K562 (cell line): ENCODE results near the gene AP1G1. TPM values are rescaled to one million over a fixed set of nuclear protein-coding genes. Genes with fewer than 3 reads are reported as not detected.

Source experiments
- BDP1 ChIP-seq: IDR thresholded peaks from 3 replicates; pipeline ENCODE4 v1.6.1; 2011; ENCODE audit not compliant: insufficient read length, insufficient read depth
- CAMTA2 ChIP-seq: fragments of 250-450 bp; sonication (Bioruptor Pico); conservative IDR thresholded peaks from 2 replicates; pipeline ENCODE4 v1.5.1; 2022
- CTBP1 ChIP-seq: fragments of 450-650 bp; IDR thresholded peaks from 2 replicates; pipeline ENCODE4 v1.6.1; 2016; ENCODE audit warnings: borderline replicate concordance
- DDX20 ChIP-seq: fragments of 450-650 bp; IDR thresholded peaks from 2 replicates; pipeline ENCODE4 v1.6.1; 2016; ENCODE audit warnings: missing genetic modification characterization, low read depth, mild to moderate bottlenecking, missing compliant biosample characterization, moderate library complexity
- EP300 ChIP-seq: IDR thresholded peaks from 2 replicates; pipeline ENCODE4 v1.6.1; 2012; ENCODE audit warnings: low read length, improper control_type of control experiment
- GATA2 ChIP-seq: sonication (generic); formaldehyde crosslinking; IDR thresholded peaks from 2 replicates; pipeline ENCODE4 v1.4.0; 2020; ENCODE audit warnings: mild to moderate bottlenecking, missing genetic modification reagents
- HDAC1 ChIP-seq, 2 experiments: fragments of 450-650 bp; IDR thresholded peaks; 2 replicates each; pipeline ENCODE4 v1.6.1; 2016 to 2017; ENCODE audit warnings: inconsistent platforms in 1 of 2, mild to moderate bottlenecking in 1 of 2, moderate library complexity in 1 of 2
- JUN ChIP-seq, 2 experiments: sonication (generic) in 1 of 2; formaldehyde crosslinking in 1 of 2; IDR thresholded peaks; 2 replicates each; pipeline versions ENCODE4 v1.6.1 to v1.8.0; 2012 to 2022; ENCODE audit warnings: borderline replicate concordance in 2 of 2, mild to moderate bottlenecking in 2 of 2, improper control_type of control experiment in 1 of 2, low read depth in 1 of 2, low read length in 1 of 2, missing genetic modification reagents in 1 of 2
- KDM1A ChIP-seq, 2 experiments: fragments of 450-650 bp; IDR thresholded peaks; 2 replicates each; pipeline ENCODE4 v1.6.1; 2016; ENCODE audit warnings: mild to moderate bottlenecking in 2 of 2
- LARP7 ChIP-seq: fragments of 450-650 bp; IDR thresholded peaks from 2 replicates; pipeline ENCODE4 v1.6.1; 2016
- MED1 ChIP-seq: sonication (generic); formaldehyde crosslinking; IDR thresholded peaks from 2 replicates; pipeline ENCODE4 v1.8.1; 2023; ENCODE audit warnings: missing genetic modification reagents, borderline replicate concordance
- NFYB ChIP-seq: IDR thresholded peaks from 2 replicates; pipeline ENCODE4 v1.6.1; 2011; ENCODE audit warnings: mild to moderate bottlenecking, moderate library complexity; ENCODE audit not compliant: insufficient read length; ENCODE audit errors: extremely low read depth
- NONO ChIP-seq, 2 experiments: fragments of 200-400 bp in 1 of 2; fragments of 450-650 bp in 1 of 2; formaldehyde crosslinking in 1 of 2; IDR thresholded peaks; 2 replicates each; pipeline ENCODE4 v1.6.1; 2017; ENCODE audit warnings: low read depth in 2 of 2, mild to moderate bottlenecking in 2 of 2, moderate library complexity in 2 of 2, low read length in 1 of 2
- POU5F1 ChIP-seq: fragments of 150-350 bp; IDR thresholded peaks from 2 replicates; pipeline ENCODE4 v1.6.1; 2014; ENCODE audit warnings: borderline replicate concordance, low read length, low read depth, mild to moderate bottlenecking; ENCODE audit not compliant: partially characterized antibody
- PTRF ChIP-seq: fragments of 450-650 bp; IDR thresholded peaks from 2 replicates; pipeline ENCODE4 v1.6.1; 2016; ENCODE audit warnings: mild to moderate bottlenecking, missing genetic modification characterization, missing compliant biosample characterization
- SAFB2 ChIP-seq: fragments of 200-400 bp; formaldehyde crosslinking; IDR thresholded peaks from 2 replicates; pipeline ENCODE4 v1.6.1; 2018; ENCODE audit warnings: borderline replicate concordance, low read length, low read depth, moderate library complexity; ENCODE audit not compliant: severe bottlenecking
- SLC30A9 ChIP-seq: fragments of 250-450 bp; sonication (Bioruptor Pico); IDR thresholded peaks from 2 replicates; pipeline ENCODE4 v1.8.0; 2022; ENCODE audit warnings: mild to moderate bottlenecking, moderate library complexity
- SRSF3 ChIP-seq: fragments of 200-400 bp; formaldehyde crosslinking; IDR thresholded peaks from 2 replicates; pipeline ENCODE4 v1.6.1; 2016; ENCODE audit warnings: mild to moderate bottlenecking, low read length, moderate library complexity; ENCODE audit not compliant: insufficient read depth
- STAG1 ChIP-seq: sonication (generic); formaldehyde crosslinking; IDR thresholded peaks from 2 replicates; pipeline ENCODE4 v1.5.0; 2020; ENCODE audit warnings: missing genetic modification reagents, borderline replicate concordance
- XRCC4 ChIP-seq: IDR thresholded peaks from one replicate; pipeline ENCODE4 v1.6.1; 2011; ENCODE audit not compliant: insufficient read depth, insufficient read length; ENCODE audit errors: extremely low read depth
- ZNF586 ChIP-seq: fragments of 450-650 bp; formaldehyde crosslinking; conservative IDR thresholded peaks from 2 replicates; pipeline ENCODE4 v1.4.0; 2020; ENCODE audit warnings: mild to moderate bottlenecking, moderate library complexity
- polyA plus RNA-seq, 8 experiments: library from polyadenylated mRNA; depleted of rRNA in 4 of 8; stranded (reverse) in 5 of 8; unstranded in 3 of 8; fragments of >200 nt; fragmentation: Nextera tagmentation in 2 of 8; fragmentation: Illumina TruSeq in 1 of 8; extraction: Ambion mirVana in 2 of 8; extraction: Trizol in 1 of 8; gene quantifications; 2 replicates each; pipeline versions ENCODE4 v1.2.1 to v1.2.3, GENCODE V29; 2011 to 2014; ENCODE audit warnings: inconsistent platforms in 1 of 8, missing spikeins in 1 of 8
- total RNA-seq, 7 experiments: library from RNA; depleted of rRNA in 6 of 7; stranded (reverse); fragments of >200 nt in 6 of 7; fragmentation: Illumina TruSeq in 2 of 7; extraction: Trizol in 2 of 7; gene quantifications; 2 replicates each; pipeline versions ENCODE4 v1.2.1 to v1.2.3, GENCODE V29; 2011 to 2021; ENCODE audit warnings: low replicate concordance in 1 of 7
- TF ChIP-seq, protein P1 (sequence below): sonication (generic); formaldehyde crosslinking; IDR thresholded peaks from 2 replicates; pipeline ENCODE4 v1.8.1; 2023; ENCODE audit warnings: mild to moderate bottlenecking, missing genetic modification reagents, moderate library complexity
- TF ChIP-seq, protein P2 (sequence below): fragments of 450-650 bp; IDR thresholded peaks from 2 replicates; pipeline ENCODE4 v1.6.1; 2017; ENCODE audit warnings: mild to moderate bottlenecking, moderate library complexity
- TF ChIP-seq, protein P3 (sequence below), 2 experiments: fragments of 450-650 bp; conservative IDR thresholded peaks; 2 replicates each; pipeline ENCODE4 v1.6.1; 2017; ENCODE audit warnings: mild to moderate bottlenecking in 2 of 2, moderate library complexity in 2 of 2

The AP1G1 gene
- total and polyA plus RNA-seq, 9 of the 15 experiments (the other 6 are each of a cell fraction or from before 2014, with no cell fraction given): 7.0 to 59.2 (median 42.0) TPM

DNA sequence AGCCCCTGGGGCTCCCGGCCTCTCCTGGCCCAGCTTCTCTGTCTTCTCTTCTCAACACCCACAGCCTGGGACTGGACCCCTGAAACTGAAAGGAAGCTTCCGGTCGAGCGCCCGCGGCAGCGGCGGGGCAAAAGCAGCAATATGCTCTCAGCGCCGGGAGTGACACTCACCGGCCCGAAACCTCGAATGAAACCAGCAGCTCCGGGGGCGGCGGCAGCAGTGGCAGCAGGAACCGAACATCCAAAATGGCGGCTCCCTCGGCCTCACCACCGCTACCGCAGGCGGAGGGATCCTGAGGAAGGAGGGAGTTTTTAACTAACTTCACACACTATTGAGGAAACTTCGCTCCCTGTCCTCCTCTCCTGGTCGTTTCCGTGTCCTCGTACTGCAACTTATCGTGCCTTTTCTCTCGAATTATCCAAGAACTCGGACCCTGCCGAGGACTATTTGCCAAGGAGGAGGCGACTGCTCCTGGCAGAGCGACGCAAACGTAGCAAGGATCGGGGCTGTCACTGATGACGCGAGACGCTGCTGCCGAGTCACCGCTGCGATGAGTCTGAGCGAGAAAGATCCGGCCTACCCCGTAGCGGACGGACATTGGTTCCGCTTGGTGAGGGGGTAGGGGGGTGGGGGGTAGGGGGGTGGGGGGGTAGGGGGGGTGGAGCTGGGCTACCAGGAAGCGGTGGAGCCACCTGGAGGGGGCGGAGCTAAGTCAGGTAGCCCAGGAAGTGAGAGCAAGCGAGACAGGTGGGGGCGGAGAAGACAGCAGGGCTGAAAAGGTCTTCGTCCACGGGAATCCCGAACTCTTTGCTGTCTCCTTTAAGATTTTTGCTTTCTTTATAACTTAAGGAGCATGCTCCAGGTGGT, at the start of gene AP1G1 (continued):
- TF ChIP-seq, protein P1, sequence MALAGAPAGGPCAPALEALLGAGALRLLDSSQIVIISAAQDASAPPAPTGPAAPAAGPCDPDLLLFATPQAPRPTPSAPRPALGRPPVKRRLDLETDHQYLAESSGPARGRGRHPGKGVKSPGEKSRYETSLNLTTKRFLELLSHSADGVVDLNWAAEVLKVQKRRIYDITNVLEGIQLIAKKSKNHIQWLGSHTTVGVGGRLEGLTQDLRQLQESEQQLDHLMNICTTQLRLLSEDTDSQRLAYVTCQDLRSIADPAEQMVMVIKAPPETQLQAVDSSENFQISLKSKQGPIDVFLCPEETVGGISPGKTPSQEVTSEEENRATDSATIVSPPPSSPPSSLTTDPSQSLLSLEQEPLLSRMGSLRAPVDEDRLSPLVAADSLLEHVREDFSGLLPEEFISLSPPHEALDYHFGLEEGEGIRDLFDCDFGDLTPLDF (CRISPR knock-in tag): peak; percentile 41; the same call in 1 of the 2 replicates
- TF ChIP-seq HDAC1 (IDR thresholded peaks at IDR 0.05) (peak; percentile 48 to 81; a peak in 3 of 4 replicates), NONO (IDR thresholded peaks at IDR 0.05; ENCODE audit: low read depth in 2 of 2, low read length in 1 of 2) (peak in 1 of 2 experiments; percentile 16; a peak in 1 of 4 replicates), STAG1 (CRISPR knock-in tag) (no peak), XRCC4 (no peak), BDP1 (no peak), SLC30A9 (CRISPR knock-in tag) (no peak), SAFB2 (no peak), ZNF586 (CRISPR knock-in tag) (no peak), POU5F1 (no peak), JUN (IDR thresholded peaks at IDR 0.05; ENCODE audit: borderline replicate concordance, low read depth, low read length) (peak; percentile 51; the same call in 1 of the 2 replicates), JUN (CRISPR knock-in tag; IDR thresholded peaks at IDR 0.05; ENCODE audit: borderline replicate concordance) (no peak; the same call in 1 of the 2 replicates), LARP7 (no peak; the same call in 1 of the 2 replicates), MED1 (CRISPR knock-in tag) (no peak), CTBP1 (peak; percentile 87; the same call in 1 of the 2 replicates), DDX20 (tag) (0 out of 2 replicates have a peak, but pooled peaks have one; percentile 19), KDM1A (IDR thresholded peaks at IDR 0.05) (peak in 1 of 2 experiments; percentile 58; a peak in 2 of 4 replicates), EP300 (no peak), PTRF (tag) (no peak), NFYB (no peak), SRSF3 (no peak), CAMTA2 (CRISPR knock-in tag) (no peak), GATA2 (CRISPR knock-in tag) (no peak)
- TF ChIP-seq, protein P2, sequence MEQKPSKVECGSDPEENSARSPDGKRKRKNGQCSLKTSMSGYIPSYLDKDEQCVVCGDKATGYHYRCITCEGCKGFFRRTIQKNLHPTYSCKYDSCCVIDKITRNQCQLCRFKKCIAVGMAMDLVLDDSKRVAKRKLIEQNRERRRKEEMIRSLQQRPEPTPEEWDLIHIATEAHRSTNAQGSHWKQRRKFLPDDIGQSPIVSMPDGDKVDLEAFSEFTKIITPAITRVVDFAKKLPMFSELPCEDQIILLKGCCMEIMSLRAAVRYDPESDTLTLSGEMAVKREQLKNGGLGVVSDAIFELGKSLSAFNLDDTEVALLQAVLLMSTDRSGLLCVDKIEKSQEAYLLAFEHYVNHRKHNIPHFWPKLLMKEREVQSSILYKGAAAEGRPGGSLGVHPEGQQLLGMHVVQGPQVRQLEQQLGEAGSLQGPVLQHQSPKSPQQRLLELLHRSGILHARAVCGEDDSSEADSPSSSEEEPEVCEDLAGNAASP: no peak
- TF ChIP-seq, protein P3, sequence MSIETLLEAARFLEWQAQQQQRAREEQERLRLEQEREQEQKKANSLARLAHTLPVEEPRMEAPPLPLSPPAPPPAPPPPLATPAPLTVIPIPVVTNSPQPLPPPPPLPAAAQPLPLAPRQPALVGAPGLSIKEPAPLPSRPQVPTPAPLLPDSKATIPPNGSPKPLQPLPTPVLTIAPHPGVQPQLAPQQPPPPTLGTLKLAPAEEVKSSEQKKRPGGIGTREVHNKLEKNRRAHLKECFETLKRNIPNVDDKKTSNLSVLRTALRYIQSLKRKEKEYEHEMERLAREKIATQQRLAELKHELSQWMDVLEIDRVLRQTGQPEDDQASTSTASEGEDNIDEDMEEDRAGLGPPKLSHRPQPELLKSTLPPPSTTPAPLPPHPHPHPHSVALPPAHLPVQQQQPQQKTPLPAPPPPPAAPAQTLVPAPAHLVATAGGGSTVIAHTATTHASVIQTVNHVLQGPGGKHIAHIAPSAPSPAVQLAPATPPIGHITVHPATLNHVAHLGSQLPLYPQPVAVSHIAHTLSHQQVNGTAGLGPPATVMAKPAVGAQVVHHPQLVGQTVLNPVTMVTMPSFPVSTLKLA (conservative IDR thresholded peaks at IDR 0.05): peak; percentile 72 to 93
